ENCODE measurements around the gene TMEM167A. TPM values are rescaled to one million over a fixed set of nuclear protein-coding genes. Genes with fewer than 3 reads are reported as not detected.

Gene TMEM167A
- total RNA-seq = 40.2 and 46.0 TPM in 2 replicates

- peak; percentile 97 for DNase-seq (ENCODE audit: low read depth)
- Histone ChIP-seq H3K36me3 (ENCODE audit: control insufficient read depth, insufficient read depth, low read length) (no peaks in the 10 kb centered on the region), H3K4me3 (ENCODE audit: low read depth, low read length) (peak within 1 kb of the TSS; percentile 90), H3K27me3 (ENCODE audit: control insufficient read depth, insufficient read depth, low read length) (no peaks in the 10 kb centered on the region)
- no peak for TF ChIP-seq CTCF (IDR thresholded peaks at IDR 0.05; ENCODE audit: insufficient read depth, low read length, poor library complexity, severe bottlenecking)
These were observed at the start of gene TMEM167A, which contains the start of gene XRCC4 for GRCh38 chr5:83076742-83077661. TMEM167A (minus strand) TSS chr5:83077394; CDS start chr5:83077323, 71 bp downstream. XRCC4 (plus strand) TSS chr5:83077547; CDS start chr5:83104920, 27,373 bp downstream.

- Histone ChIP-seq H3K36me3 (ENCODE audit: control insufficient read depth, insufficient read depth, low read length) (no peaks in the 10 kb centered on the region), H3K4me3 (ENCODE audit: low read depth, low read length) (no peak overlapping the region), H3K27me3 (ENCODE audit: control insufficient read depth, insufficient read depth, low read length) (no peaks in the 10 kb centered on the region)
- no peak for DNase-seq (ENCODE audit: low read depth)
- TF ChIP-seq CTCF (IDR thresholded peaks at IDR 0.05; ENCODE audit: insufficient read depth, low read length, poor library complexity, severe bottlenecking) = no peak
These were observed 49.3 kb upstream of the TMEM167A start for GRCh38 chr5:83126501-83126900.

- TF ChIP-seq CTCF (IDR thresholded peaks at IDR 0.05; ENCODE audit: insufficient read depth, low read length, poor library complexity, severe bottlenecking) = no peak
- H3K4me3 ChIP-seq (ENCODE audit: low read depth, low read length) = no peak overlapping the region
- no peaks in the 10 kb centered on the region for H3K27me3 ChIP-seq (ENCODE audit: control insufficient read depth, insufficient read depth, low read length)
- DNase-seq (ENCODE audit: low read depth) = no peak
- no peaks in the 10 kb centered on the region for H3K36me3 ChIP-seq (ENCODE audit: control insufficient read depth, insufficient read depth, low read length)
These were observed 48.4 kb upstream of the TMEM167A start for GRCh38 chr5:83125560-83125959.

- DNase-seq (ENCODE audit: low read depth) = no peak
- Histone ChIP-seq H3K4me3 (ENCODE audit: low read depth, low read length) (no peak overlapping the region), H3K36me3 (ENCODE audit: control insufficient read depth, insufficient read depth, low read length) (no peaks in the 10 kb centered on the region), H3K27me3 (ENCODE audit: control insufficient read depth, insufficient read depth, low read length) (no peaks in the 10 kb centered on the region)
- TF ChIP-seq CTCF (IDR thresholded peaks at IDR 0.05; ENCODE audit: insufficient read depth, low read length, poor library complexity, severe bottlenecking) = no peak
These were observed 47.4 kb upstream of the TMEM167A start for GRCh38 chr5:83124593-83124992.

- H3K27me3 ChIP-seq (ENCODE audit: control insufficient read depth, insufficient read depth, low read length) = no peaks in the 10 kb centered on the region
- H3K36me3 ChIP-seq (ENCODE audit: control insufficient read depth, insufficient read depth, low read length) = no peaks in the 10 kb centered on the region
- no peak overlapping the region for H3K4me3 ChIP-seq (ENCODE audit: low read depth, low read length)
- no peak for DNase-seq (ENCODE audit: low read depth)
- no peak for TF ChIP-seq CTCF (IDR thresholded peaks at IDR 0.05; ENCODE audit: insufficient read depth, low read length, poor library complexity, severe bottlenecking)
These were observed 41.8 kb upstream of the TMEM167A start for GRCh38 chr5:83118976-83119375.
